Measurements from ENCODE around the gene CCDC197.

CCDC197 gene

DNA sequence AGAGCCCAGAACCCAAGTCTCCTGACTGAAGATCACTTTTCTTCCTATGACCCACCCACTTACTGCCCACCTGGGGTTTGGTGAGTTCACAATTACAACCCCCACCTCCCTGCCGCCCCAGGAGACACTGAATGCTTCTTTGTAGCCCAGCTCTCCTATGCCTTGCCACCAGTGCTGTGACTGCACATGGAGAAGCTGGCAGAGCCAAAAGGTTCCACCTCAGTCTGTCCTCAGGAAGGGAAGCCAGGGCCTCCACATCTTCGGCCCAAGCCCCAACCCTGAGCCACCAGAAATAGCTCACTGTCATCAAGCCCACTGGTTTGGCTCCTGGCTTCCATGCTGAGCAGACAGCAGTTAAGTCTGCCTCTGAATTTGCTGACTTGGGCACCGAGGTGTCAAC lies 54.7 kb downstream of the CCDC197 start:
- no peak overlapping the region for H3K27ac ChIP-seq
- no peak for TF ChIP-seq ZFX (IDR thresholded peaks at IDR 0.05)
- TF ChIP-seq CTCF (conservative IDR thresholded peaks at IDR 0.05) = no peak

- no peak for TF ChIP-seq ZFX (IDR thresholded peaks at IDR 0.05)
- TF ChIP-seq CTCF (conservative IDR thresholded peaks at IDR 0.05) = no peak
- no peak overlapping the region for H3K27ac ChIP-seq
Observed at GRCh38 chr14:94052199-94052598, 55.1 kb downstream of the CCDC197 start.

- no peak overlapping the region for H3K27ac ChIP-seq
- TF ChIP-seq CTCF (conservative IDR thresholded peaks at IDR 0.05) = no peak
- TF ChIP-seq ZFX (IDR thresholded peaks at IDR 0.05) = no peak
Observed at GRCh38 chr14:94052662-94053061, 55.6 kb downstream of the CCDC197 start.

DNA sequence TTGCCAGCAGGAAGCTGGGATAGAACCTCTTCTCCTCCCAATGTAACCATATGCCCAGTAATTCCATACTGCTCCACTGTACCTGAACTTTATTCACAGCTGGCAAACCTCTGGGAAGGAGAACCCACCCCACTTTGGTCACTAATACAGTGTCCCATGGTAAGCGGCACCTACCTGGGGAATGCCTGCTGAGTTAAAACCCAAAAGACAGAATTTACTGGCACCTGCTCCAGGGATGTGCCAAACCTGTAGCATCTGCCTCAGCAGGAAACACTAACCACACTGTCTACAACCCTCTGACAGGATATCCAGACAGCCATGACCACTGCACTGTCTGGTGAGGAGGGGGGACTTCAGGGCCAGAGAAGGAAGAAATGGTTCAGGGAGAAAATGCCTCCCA lies 57.3 kb downstream of the CCDC197 start:
- no peak overlapping the region for H3K27ac ChIP-seq
- TF ChIP-seq ZFX (IDR thresholded peaks at IDR 0.05) = no peak
- no peak for TF ChIP-seq CTCF (conservative IDR thresholded peaks at IDR 0.05)

DNA sequence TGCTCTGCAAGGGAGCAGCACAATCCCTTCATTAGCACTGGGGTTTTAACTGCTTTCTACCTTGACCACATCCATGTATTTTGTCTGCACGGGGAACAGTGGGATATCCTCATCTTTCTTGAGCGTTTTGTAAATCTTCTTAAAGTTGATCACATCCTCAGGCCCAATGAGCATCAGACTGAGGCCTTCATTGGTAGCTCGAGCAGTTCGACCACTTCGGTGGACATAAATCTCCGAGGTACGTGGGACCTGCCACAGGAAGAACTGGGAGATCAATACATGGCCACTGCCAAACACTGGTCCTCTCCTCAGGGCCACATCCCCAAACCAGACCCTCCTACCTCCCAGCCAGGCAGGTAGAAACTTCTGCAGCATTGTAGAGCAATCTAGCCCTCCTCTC lies 57.8 kb downstream of the CCDC197 start:
- no peak overlapping the region for H3K27ac ChIP-seq

DNA sequence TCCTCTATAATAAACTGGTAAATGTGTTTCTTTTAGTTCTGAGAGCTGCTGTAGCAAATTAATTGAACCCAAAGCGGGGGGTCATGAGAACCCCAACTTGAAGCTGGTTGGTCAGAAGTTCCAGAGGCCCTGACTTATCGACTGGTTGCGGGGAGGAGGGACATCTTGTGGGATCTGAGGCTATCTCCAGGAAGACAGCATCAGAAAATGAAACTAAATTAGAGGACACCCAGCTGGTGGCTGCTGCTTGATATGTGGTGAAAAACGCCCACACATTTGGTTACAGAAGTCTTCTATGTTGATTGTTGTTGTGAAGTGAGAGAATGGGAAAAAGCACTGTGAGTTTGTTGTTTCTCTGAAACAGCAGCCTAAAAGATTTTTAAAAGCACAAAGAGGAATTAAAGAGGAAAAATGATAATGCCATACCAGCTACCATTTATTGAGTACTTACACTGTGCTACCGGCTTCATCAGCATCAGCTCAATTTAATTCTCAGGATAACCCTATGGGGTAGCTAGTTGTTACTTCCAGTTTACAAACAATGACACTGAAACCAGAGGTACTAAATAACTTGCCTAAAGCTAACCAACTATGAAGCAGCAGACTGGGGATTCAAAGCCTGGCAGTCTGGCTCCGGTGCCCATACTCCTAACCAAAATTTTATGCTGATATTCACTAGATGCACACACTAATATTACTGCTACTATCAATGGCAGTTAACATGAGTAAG lies 59.6 kb downstream of the CCDC197 start:
- no peak overlapping the region for H3K27ac ChIP-seq

More for the DNA sequence above, 57.8 kb downstream of the CCDC197 start:
- TF ChIP-seq ZFX (IDR thresholded peaks at IDR 0.05) = no peak
- TF ChIP-seq CTCF (conservative IDR thresholded peaks at IDR 0.05) = no peak

More for the DNA sequence above, 59.6 kb downstream of the CCDC197 start:
- TF ChIP-seq ZFX (IDR thresholded peaks at IDR 0.05) (no peak), CTCF (conservative IDR thresholded peaks at IDR 0.05) (no peak)

Measured in C4-2B (cell line).